GM19324 (cell line): ENCODE data around the gene SCD.
"Not testable (repeated sequence)": the region's sequence is repeated elsewhere in the genome, so short reads cannot be mapped to it uniquely, and the experiment has no call there.

Experiments used
- ATAC-seq: cut with Tn5 transposase; IDR thresholded peaks from one replicate; pipeline ENCODE4 v1.9.1; 2021; ENCODE audit warnings: mild to moderate bottlenecking, moderate library complexity; ENCODE audit not compliant: unreplicated experiment, low FRiP score

Gene SCD

DNA sequence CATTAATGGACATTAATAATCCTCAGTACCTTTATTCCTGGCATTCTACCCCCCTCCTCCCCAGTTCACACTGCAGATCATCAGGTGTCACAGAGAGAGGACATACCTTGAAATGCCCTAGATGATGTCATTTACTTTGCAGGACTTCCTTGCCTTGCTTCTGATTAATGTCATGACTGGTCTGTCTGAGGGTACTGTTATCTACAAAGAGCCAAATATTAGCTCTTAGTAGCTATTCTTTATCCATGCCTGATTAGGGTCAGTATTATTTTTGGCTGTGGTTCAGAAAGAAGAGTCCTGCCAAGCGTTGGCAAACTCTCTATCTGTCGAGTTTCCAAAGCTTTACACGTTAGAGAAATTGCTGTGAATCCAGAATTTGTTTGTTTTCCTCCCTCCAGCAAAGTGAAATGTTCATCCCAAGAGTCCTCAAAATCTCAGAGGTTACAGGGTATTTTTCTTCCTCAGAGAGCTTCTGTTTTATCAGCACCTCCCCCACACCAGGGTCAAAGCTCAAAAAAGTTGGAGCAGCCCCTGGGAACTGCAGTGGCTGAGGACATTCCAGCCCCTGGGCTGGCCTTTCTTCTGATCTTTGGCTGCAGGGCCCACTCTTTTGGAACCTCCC, 12.6 kb downstream of the SCD start:
- no peak for ATAC-seq

DNA sequence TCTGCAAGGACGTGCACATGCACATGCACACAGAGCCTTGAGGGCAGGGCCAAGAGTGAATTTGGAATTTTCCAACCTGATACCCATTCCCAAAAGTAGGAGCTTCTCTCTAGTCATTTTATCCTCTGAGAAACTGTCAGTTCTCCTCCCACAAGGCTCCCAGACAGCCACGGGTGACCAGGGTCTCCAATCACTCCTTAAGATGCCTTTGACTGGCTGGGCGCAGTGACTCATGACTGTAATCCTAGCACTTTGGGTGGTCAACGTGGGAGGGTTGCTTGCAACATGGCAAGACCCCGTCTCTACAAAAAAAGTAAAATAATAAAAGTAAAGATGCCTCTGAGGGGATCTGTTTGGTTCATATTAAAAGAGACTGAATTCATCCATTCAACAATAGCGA, 13.2 kb downstream of the SCD start:
- no peak for ATAC-seq

DNA sequence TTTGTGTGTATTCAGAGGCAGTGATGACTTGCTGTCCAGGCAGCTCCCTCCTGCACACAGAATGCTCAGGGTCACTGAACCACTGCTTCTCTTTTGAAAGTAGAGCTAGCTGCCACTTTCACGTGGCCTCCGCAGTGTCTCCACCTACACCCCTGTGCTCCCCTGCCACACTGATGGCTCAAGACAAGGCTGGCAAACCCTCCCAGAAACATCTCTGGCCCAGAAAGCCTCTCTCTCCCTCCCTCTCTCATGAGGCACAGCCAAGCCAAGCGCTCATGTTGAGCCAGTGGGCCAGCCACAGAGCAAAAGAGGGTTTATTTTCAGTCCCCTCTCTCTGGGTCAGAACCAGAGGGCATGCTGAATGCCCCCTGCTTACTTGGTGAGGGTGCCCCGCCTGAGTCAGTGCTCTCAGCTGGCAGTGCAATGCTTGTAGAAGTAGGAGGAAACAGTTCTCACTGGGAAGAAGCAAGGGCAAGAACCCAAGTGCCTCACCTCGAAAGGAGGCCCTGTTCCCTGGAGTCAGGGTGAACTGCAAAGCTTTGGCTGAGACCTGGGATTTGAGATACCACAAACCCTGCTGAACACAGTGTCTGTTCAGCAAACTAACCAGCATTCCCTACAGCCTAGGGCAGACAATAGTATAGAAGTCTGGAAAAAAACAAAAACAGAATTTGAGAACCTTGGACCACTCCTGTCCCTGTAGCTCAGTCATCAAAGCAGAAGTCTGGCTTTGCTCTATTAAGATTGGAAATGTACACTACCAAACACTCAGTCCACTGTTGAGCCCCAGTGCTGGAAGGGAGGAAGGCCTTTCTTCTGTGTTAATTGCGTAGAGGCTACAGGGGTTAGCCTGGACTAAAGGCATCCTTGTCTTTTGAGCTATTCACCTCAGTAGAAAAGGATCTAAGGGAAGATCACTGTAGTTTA, 15.8 kb downstream of the SCD start:
- ATAC-seq: no peak

DNA sequence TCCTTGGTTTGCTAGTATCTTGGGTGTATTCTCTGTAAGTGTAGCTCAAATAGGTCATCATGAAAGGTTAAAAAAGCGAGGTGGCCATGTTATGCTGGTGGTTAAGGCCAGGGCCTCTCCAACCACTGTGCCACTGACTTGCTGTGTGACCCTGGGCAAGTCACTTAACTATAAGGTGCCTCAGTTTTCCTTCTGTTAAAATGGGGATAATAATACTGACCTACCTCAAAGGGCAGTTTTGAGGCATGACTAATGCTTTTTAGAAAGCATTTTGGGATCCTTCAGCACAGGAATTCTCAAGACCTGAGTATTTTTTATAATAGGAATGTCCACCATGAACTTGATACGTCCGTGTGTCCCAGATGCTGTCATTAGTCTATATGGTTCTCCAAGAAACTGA, 17.1 kb downstream of the SCD start:
- ATAC-seq: no peak

DNA sequence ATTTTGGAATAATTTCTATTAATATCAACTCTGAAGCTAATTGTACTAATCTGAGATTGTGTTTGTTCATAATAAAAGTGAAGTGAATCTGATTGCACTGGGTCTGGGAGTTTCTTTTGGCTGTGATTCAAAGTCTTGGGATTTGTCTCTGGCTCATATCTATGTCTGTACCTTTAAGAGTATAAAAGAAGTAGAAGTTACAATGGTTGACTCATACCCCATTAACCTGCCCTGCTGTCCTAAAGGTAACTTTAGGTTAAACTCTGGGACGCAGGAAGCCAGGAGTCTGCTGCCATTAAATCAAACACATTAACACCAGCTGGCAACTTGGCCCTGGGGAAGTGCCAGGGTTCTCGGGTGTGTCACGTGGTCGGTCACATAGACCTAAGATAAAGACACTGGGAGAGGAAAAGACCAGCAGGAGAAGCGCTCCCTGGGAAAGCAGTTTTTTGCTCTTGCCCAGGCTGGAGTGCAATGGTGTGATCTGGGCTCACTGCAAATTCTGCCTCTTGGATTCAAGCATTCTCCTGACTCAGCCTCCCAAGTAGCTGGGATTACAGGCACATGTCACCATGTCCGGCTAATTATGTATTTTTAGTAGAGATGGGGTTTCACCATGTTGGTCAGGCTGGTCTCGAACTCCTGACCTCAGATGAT, 17.8 kb downstream of the SCD start:
- no peak for ATAC-seq

DNA sequence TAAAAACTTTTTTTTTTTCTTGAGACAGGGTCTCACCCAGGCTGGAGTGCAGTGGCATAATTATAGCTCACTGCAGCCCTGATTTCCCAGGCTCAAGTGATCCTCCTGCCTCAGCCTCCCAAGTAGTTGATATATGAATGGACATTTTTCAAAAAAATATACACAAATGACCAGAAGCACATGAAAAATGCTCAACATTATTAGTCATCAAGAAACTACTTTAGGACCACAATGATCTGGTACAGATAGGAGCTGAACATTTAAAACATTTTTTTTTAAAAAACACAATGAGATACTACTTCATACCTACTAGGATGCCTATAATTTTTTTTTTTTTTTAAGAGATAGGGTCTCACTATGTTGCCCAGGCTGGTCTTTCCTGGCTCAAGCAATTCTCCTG, 21.7 kb downstream of the SCD start:
- no peak for ATAC-seq

DNA sequence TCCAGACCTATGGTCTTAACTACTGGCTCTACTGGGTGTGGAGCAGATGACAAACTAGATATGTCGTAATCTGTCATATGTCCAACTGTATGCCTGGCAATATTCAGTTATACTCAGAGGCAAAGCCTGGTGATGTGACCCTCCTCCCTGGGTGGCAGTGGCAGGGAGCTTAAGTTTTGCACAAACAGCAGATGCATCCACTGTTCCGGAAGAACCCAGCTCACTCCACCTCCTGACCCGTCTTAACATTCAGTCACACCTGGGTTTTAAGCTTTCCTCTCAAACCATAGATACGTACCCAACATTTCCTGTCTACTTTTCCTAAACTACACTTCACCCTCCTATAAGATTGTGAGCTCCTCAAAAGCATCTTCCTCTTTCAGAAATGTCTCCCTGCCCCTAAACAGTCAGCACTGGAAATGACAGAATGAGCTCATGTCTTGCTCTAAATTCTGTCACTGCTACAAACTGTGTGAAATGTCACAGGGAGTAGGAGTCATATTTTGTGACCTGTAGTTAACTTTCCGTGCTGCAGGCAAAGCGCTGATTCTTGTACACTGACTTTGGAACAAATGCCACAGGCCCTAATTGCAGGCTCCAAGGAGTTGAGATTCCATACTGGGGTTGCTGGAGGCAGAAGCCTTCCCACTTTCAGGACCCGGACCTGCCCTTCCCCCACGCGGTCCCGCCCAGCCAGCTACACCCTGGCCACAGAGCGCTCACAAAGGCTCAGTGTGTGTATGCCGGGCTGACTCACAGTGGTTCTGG, 23.9 kb downstream of the SCD start:
- no peak for ATAC-seq

DNA sequence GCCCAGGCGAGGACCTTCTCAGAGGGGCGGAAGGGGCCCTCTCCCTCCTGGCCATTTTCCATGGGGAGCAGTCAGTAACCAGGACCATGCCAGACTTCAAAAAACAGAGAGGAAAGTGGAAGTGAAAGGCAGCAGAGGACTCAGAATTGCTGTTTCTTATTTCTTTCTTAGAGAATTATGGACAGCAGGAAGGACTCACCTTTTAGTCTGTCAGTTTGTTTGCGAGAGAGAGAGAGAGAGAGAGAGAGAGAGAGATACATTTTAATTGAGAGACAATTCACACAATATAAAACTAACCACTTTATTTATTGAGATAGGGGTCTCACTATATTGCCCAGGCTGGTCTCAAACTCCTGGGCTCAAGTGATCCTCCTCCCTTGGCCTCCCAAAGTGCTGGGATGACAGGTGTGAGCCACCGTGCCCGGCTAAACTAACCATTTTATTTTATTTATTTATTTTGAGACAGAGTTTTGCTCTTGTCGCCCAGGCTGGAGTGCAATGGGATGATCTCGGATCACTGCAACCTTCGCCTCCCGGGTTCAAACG, 24.5 kb downstream of the SCD start:
- ATAC-seq: no peak

DNA sequence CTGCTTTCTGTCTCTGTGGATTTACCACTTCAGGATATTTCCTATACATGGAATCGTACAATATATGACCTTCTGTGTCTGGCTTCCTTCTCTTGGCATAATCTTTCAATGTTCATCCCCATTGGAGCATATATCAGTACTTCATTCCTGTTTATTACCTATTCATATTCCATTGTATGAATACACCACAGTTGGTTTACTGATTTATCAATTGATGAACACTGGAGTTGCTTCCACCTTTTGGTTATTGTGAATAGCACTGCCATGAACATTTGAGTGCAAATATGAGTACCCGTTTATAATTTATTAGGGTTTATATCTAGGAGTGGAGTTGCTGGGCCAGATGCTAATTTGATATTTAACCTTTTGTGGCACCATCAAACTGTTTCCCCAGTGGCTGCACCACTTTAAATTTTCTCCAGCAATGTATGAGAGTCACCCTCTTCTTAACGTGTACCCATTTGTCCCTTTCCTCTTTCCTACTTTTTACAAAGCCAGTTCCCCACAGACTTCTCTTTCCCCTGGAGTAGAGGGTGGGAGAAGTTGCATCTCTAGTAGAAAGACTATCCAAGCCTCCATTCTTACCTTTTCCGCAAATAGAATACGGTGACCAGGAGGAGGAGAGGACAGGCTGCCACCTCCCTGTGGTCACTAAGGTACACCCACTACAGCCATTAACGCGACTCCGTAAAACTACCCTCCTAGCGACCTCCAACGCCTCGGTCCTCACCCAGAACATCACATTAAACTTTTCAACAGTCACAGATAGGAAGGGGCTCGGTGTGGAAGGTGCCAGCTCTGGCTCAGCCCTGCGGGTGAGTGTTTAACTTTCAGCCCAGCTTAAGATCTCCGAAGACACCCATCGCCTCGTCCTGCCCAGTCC, 25.6 kb downstream of the SCD start:
- ATAC-seq: no peak

DNA sequence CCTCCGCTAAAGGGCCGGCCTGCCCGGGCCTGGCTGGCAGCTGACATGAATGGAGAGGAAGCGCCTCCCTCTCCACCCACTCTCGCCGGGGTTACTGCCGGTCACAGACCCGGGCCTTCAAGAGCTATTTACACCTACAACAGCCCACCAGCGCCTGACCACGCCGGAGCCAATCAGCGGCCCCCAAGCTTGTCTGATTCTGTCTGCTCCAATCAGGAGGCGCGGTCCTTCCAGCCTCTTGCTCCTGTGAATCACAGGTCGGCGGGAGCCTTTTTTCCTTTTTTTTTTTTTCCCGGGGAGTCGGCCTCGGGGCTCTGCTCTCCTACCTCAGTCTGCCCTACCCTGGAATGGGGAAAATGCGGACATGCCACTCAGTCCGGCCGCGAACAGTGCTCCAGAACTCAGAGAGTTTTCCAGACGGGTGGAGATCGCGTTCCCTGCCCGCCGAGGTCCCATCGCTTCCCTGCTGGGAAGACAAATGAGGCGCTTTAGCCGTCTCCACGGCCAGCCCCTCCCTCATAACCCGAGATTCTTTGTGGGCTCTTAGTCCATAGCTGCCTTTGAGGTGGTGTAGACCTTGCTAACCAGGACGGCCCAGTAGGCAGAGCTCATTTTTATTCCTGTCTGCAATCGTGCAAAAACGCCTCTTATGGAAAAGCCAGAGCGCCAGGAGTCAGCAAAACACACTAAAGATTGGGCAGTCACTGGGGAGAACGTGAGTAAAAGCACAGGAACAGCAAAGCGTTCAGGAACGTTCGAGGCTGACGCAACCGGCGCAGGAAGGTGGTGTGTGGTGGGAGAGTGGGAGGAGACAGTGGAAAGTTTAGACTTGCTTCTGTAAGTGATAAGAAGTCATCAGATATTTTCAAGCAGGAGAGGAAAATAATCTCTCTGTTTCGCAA, 26.5 kb downstream of the SCD start:
- ATAC-seq: peak; percentile 96

DNA sequence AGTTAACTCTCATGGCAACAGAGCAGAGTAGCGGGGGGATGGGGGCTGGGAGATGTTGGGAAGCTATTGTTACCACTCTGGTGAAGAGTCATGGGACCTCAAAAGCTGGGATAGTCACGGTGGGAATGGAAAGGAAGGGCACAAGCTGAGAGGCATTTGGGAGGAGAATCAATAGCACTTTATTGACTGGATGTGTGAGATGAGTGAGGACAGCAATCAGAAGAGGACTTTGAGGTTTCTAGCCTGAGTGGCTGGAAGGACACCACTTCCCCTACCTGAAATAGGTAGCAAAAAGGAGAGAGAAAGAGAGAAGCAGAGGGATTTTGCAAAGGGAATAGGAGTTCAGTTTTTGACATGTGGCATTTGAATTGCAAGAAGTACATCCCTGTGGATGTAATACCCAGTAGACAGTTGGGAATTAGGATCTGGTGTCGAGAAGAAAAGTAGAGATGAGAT, 27.2 kb downstream of the SCD start:
- no peak for ATAC-seq

DNA sequence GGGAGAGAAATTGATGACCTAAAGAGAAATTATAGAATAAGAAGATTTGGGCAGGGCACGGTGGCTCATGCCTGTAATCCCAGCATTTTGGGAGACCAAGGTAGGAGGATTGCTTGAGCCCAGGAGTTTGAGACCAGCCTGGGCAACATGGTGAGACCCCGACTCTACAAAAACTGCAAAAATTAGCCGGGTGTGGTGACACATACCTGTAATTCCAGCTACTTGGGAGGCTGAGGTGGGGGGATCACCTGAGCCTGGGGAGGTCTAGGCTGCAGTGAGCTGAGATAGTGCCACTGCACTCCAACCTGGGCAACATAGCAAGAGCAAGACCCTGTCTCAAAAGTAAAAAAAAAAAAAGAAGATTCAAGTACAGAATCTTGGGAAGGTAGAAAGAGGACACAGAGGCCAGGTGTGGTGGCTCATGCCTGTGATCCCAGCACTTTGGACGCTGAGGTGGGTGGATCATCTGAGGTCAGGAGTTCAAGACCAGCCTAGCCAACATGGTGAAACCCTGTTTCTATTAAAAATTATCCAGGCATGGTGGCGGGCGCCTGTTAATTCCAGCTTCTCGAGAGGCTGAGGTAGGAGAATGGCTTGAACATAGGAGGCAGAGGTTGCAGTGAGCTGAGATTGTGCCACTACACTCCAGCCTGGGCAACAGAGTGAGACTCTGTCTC, 27.8 kb downstream of the SCD start:
- ATAC-seq: not testable (repeated sequence)

DNA sequence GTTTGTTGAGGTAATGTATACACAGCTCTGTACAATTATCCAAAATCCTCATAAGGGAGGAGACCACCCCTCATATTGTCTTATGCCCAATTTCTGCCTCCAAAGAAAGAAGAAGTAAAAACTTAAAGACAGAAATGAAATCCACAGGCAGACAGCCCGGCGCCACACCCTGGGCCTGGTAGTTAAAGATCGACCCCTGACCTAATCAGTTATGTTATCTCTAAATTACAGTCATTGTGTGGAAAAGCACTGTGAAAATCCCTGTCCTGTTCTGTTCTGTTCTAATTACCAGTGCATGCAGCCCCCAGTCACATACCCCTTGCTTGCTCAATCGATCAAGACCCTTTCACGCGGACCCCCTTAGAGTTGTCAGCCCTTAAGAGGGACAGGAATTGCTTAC, 29.6 kb downstream of the SCD start:
- ATAC-seq: not testable (repeated sequence)

DNA sequence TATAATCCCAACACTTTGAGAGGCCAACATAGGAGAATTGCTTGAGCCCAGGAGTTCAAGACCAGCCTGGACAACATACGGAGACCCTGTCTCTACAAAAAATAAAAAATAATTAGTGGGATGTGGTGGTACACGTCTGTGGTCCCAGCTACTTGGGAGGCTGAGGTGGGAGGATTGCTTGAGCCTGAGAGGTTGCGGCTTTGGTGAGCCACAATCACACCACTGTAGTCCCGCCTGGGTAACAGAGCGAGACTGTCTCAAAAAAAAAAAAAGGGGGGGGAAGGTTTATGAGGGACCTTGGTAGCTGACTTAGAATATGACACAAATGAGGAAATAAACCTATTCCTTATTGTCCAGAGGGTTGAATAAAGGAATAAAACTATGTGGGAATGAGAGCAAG, 30.8 kb downstream of the SCD start:
- no peak for ATAC-seq

DNA sequence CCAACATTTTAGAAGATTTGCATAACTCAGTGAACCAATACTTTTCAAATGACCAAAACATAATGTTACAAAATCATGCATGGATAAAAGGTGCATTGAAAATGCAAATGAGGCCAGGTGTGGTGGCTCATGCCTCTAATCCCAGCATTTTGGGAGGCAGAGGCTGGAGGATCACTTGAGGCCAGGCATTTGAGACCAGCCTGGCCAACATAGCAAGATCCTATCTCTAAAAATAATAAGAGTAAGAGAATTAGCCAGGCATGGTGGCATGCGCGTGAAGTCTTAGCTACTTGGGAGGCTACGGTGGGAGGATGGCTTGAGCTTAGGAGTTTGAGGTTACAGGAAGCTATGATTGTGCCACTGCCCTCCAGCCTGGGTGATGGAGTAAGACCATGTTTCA, 33.4 kb downstream of the SCD start:
- no peak for ATAC-seq

DNA sequence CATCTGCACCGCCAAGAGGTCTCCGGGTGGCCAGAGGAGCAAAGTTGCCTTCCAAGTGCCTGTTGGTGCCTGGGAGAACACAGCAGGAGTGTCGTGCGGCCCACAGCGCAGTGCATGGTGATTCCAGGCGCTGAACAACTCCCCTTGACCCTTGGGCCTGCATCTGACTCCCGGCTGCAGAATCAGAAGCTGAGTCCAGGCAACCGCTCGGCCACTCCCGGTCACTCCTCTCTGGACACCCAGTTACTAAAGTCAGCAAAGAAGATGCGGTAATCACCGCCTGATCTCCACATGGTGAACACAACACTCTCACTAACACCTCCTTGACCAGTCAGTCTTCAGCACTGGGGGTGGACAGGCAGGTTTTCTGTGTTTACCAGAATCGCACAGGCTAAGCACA, 35.5 kb downstream of the SCD start:
- no peak for ATAC-seq

DNA sequence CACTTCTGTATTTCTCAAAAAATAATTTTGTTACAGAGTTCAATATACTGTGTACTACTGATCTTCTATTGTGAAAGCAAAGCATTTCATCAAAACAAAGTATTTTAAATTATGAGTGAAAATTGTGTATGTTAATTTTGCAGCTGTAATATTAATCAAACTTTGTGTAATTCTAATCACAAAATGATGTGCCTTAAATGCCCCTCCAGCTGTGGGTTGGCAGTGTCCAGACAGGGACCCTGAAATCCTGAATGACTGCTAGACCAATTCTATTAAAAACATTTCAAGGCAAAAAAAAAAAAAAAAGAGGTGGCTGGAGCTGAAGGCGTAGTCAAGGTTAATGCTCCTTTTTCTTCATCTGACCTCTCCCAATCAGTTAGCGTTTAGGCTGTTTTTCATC, 36.2 kb downstream of the SCD start:
- ATAC-seq: no peak
